ENCODE results near the gene PACRG. TPM values are rescaled to one million over a fixed set of nuclear protein-coding genes. Genes with fewer than 3 reads are reported as not detected.

PACRG gene
- total and polyA plus RNA-seq, 2 experiments from 2014 or later: 0.17 to 0.68 TPM

DNA sequence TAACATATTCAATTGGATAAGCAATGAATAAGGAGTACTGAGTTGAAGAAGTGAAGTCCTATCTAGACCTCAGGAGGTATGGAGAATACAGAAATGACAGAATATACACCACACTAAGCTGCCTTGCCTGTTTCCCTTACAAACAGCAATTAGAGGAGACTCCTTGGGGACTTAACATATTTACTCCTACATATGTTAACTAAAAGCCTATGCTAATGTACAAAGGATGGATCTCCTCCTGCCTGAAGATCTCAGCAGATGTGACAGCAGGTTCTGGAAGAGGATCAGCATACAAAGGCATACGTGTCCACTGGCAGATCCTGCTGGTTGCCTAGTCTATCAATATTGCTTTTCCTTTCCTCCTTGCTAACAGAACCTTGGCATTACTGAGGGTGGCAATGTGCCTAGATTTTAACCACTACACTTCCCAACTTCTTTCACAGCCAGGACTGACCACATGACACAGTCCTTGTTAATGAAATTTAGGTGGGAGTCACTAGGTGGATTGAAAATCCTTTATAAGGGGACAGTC is 29.8 kb upstream of the PACRG start:
- Mint-ChIP-seq H3K27ac (no peak overlapping the region), H3K4me3 (no peak overlapping the region), H3K9me3 (no peaks in the 10 kb centered on the region), H3K27me3 (ENCODE audit: insufficient read depth, low read depth, poor library complexity) (no peaks in the 10 kb centered on the region), H3K36me3 (ENCODE audit: low read depth) (no peaks in the 10 kb centered on the region), H3K4me1 (0 out of 3 replicates have a peak, but pooled peaks cover 2% of the 10 kb centered on the region)
- Histone ChIP-seq H3K4me3 (no peak overlapping the region), H3K27me3 (ENCODE audit: insufficient read depth) (no peaks in the 10 kb centered on the region), H3K36me3 (ENCODE audit: insufficient read depth) (no peaks in the 10 kb centered on the region), H2AFZ (no peak overlapping the region), H3K9me2 (ENCODE audit: insufficient read depth) (no peaks in the 10 kb centered on the region), H4K20me1 (replicated peaks; ENCODE audit: insufficient read depth) (no peaks in the 10 kb centered on the region), H3K27ac (ENCODE audit: low read depth) (no peak overlapping the region), H3K4me2 (no peak overlapping the region), H3F3A (replicated peaks; ENCODE audit: low read depth) (no peaks in the 10 kb centered on the region), H3K79me2 (replicated peaks; ENCODE audit: insufficient read depth) (no peaks in the 10 kb centered on the region), H3K4me1 (ENCODE audit: insufficient read depth) (no peaks in the 10 kb centered on the region)
- ATAC-seq: no peak
- DNase-seq (ENCODE audit: low spot score): no peak
- TF ChIP-seq JUNB (IDR thresholded peaks at IDR 0.05; ENCODE audit: unreplicated experiment) (no peak), ZNF114 (CRISPR knock-in tag; IDR thresholded peaks at IDR 0.05) (no peak), ZNF462 (CRISPR knock-in tag; IDR thresholded peaks at IDR 0.05) (no peak), ZNF331 (CRISPR knock-in tag; IDR thresholded peaks at IDR 0.05; ENCODE audit: low read depth) (no peak), EZH2 (IDR thresholded peaks at IDR 0.05; ENCODE audit: low read depth, unreplicated experiment) (no peak)

DNA sequence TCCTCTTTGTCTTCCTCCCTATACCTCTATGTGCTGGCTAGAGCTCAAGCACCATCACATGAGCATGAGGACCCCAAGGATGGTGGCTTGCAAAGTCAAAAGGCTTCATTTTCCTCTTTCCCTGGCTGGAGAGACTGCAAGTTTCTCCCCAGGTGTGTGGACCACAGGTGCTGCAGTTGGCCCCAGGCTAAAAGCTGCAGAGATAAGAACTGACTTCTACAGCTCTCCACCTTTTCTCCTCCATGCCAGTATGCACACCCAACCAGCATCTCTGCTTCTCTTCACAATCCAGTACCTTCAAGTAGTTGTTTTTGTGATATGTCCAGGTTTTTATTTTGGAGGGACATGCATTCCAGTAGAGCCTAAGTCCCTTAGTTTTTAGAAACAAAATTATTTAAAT is 29.3 kb upstream of the PACRG start:
- DNase-seq (ENCODE audit: low spot score) (no peak), ATAC-seq (no peak)
- Histone ChIP-seq H3K9me2 (ENCODE audit: insufficient read depth) (no peaks in the 10 kb centered on the region), H3K27ac (ENCODE audit: low read depth) (no peak overlapping the region), H3K36me3 (ENCODE audit: insufficient read depth) (no peaks in the 10 kb centered on the region), H2AFZ (no peak overlapping the region), H3K4me3 (no peak overlapping the region), H3K27me3 (ENCODE audit: insufficient read depth) (no peaks in the 10 kb centered on the region), H3K4me1 (ENCODE audit: insufficient read depth) (no peaks in the 10 kb centered on the region), H3K79me2 (replicated peaks; ENCODE audit: insufficient read depth) (no peaks in the 10 kb centered on the region), H3K4me2 (no peak overlapping the region), H3F3A (replicated peaks; ENCODE audit: low read depth) (no peaks in the 10 kb centered on the region), H4K20me1 (replicated peaks; ENCODE audit: insufficient read depth) (no peaks in the 10 kb centered on the region)
- Mint-ChIP-seq H3K4me1 (0 out of 3 replicates have a peak, but pooled peaks cover 2% of the 10 kb centered on the region), H3K27me3 (ENCODE audit: insufficient read depth, low read depth, poor library complexity) (no peaks in the 10 kb centered on the region), H3K27ac (no peak overlapping the region), H3K9me3 (no peaks in the 10 kb centered on the region), H3K36me3 (ENCODE audit: low read depth) (no peaks in the 10 kb centered on the region), H3K4me3 (no peak overlapping the region)
- TF ChIP-seq STAT1 (IDR thresholded peaks at IDR 0.05; ENCODE audit: unreplicated experiment) (no peak), EZH2 (IDR thresholded peaks at IDR 0.05; ENCODE audit: low read depth, unreplicated experiment) (no peak), JUNB (IDR thresholded peaks at IDR 0.05; ENCODE audit: unreplicated experiment) (no peak), ZNF114 (CRISPR knock-in tag; IDR thresholded peaks at IDR 0.05) (no peak), ZNF331 (CRISPR knock-in tag; IDR thresholded peaks at IDR 0.05; ENCODE audit: low read depth) (no peak)
- TF ChIP-seq, protein P1, sequence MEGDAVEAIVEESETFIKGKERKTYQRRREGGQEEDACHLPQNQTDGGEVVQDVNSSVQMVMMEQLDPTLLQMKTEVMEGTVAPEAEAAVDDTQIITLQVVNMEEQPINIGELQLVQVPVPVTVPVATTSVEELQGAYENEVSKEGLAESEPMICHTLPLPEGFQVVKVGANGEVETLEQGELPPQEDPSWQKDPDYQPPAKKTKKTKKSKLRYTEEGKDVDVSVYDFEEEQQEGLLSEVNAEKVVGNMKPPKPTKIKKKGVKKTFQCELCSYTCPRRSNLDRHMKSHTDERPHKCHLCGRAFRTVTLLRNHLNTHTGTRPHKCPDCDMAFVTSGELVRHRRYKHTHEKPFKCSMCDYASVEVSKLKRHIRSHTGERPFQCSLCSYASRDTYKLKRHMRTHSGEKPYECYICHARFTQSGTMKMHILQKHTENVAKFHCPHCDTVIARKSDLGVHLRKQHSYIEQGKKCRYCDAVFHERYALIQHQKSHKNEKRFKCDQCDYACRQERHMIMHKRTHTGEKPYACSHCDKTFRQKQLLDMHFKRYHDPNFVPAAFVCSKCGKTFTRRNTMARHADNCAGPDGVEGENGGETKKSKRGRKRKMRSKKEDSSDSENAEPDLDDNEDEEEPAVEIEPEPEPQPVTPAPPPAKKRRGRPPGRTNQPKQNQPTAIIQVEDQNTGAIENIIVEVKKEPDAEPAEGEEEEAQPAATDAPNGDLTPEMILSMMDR (conservative IDR thresholded peaks at IDR 0.05; ENCODE audit: low read depth in 2 of 2): no peak
- TF ChIP-seq, protein P2, sequence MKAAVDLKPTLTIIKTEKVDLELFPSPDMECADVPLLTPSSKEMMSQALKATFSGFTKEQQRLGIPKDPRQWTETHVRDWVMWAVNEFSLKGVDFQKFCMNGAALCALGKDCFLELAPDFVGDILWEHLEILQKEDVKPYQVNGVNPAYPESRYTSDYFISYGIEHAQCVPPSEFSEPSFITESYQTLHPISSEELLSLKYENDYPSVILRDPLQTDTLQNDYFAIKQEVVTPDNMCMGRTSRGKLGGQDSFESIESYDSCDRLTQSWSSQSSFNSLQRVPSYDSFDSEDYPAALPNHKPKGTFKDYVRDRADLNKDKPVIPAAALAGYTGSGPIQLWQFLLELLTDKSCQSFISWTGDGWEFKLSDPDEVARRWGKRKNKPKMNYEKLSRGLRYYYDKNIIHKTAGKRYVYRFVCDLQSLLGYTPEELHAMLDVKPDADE (IDR thresholded peaks at IDR 0.05): no peak
